Upper lobe of left lung (tissue), 4 donors: Measurements from ENCODE around the gene HEXB.

Experiments used
- POLR2A ChIP-seq, 4 donors: fragments of 450-650 bp; IDR thresholded peaks; one replicate each; pipeline ENCODE4 v1.5.1; 2016 to 2017; ENCODE audit warnings: antibody characterized with exemption in 4 of 4, mild to moderate bottlenecking in 2 of 4
- POLR2AphosphoS5 ChIP-seq, 2 donors: sonication (generic); formaldehyde crosslinking; IDR thresholded peaks; one replicate each; pipeline ENCODE4 v1.5.1; 2017; ENCODE audit warnings: antibody characterized with exemption in 2 of 2

GRCh38 chr5:74669821-74670220 lies 15.2 kb upstream of the HEXB start:
- TF ChIP-seq POLR2AphosphoS5 (IDR thresholded peaks at IDR 0.05) = no peak
- TF ChIP-seq POLR2A (IDR thresholded peaks at IDR 0.05) = no peak
